LNCaP clone FGC (cell line): ENCODE data around the gene SPON1.
"Not testable (repeated sequence)": the region's sequence is repeated elsewhere in the genome, so short reads cannot be mapped to it uniquely, and the experiment has no call there.

Experiments used
- DNase-seq: peaks from one replicate; pipeline ENCODE4 v3.0.0-alpha.2; 2011; ENCODE audit warnings: low read depth
- H3K4me3 ChIP-seq: 2 replicates; pipeline ENCODE4 v1.5.1; 2011; ENCODE audit warnings: mild to moderate bottlenecking, low read depth, low read length, control low read depth
- CTCF ChIP-seq: IDR thresholded peaks from 2 replicates; pipeline ENCODE4 v1.5.1; 2012; ENCODE audit warnings: mild to moderate bottlenecking; ENCODE audit not compliant: control insufficient read depth, insufficient read depth; ENCODE audit errors: extremely low read depth

The SPON1 gene

DNA sequence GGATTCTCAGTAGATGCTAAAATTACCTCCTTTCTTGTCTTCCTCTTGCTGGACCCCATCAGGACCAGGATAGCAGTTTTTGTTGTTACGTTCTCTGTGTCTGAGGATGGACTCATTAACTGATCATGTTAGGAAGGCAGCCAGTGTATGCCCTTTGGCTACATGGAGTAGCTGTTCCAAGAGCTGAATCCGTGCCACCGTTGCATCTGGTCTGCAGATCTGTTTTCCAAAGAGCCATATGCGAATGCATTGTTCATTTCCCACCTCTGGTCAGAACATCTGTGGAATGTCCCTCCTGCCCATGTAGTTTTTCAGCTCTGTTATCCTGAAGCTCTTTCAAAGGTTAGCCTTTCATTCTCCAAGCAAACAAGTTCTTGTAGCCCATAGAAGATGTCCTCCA, 188.4 kb downstream of the SPON1 start:
- TF ChIP-seq CTCF: no peak
- no peak overlapping the region for H3K4me3 ChIP-seq
- DNase-seq: no peak

- H3K4me3 ChIP-seq, DNase-seq: not testable (repeated sequence)
Observed at GRCh38 chr11:14154103-14154502, 191.6 kb downstream of the SPON1 start.

DNA sequence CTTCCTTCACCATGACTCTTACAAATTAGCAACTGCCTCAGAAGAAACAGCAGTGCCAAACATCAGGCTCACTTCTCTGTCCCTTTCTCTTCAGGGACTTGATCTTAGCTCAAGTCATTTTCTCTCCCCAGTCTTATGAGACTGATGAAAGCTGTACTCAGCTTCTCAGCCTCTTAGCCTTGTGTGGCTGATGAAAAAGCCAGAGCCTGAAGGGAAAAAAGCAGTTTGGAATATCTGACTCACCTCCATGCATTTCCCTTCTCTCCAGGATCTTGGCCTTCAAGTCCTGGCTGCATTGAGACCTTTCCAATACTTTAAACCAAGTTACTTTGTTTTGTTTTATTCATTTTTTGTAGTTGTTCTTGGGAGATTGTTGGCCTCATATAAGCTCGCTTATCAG, 195.9 kb downstream of the SPON1 start:
- H3K4me3 ChIP-seq: no peak overlapping the region
- no peak for DNase-seq
- no peak for TF ChIP-seq CTCF

GRCh38 chr11:14163576-14163975, 201.1 kb downstream of the SPON1 start:
- no peak overlapping the region for H3K4me3 ChIP-seq
- TF ChIP-seq CTCF: no peak

GRCh38 chr11:14173679-14174078, 211.2 kb downstream of the SPON1 start:
- not testable (repeated sequence) for H3K4me3 ChIP-seq, DNase-seq

More at GRCh38 chr11:14163576-14163975, 201.1 kb downstream of the SPON1 start:
- no peak for DNase-seq

GRCh38 chr11:14179116-14179820, 216.7 kb downstream of the SPON1 start:
- TF ChIP-seq CTCF: no peak
- no peak overlapping the region for H3K4me3 ChIP-seq
- no peak for DNase-seq

DNA sequence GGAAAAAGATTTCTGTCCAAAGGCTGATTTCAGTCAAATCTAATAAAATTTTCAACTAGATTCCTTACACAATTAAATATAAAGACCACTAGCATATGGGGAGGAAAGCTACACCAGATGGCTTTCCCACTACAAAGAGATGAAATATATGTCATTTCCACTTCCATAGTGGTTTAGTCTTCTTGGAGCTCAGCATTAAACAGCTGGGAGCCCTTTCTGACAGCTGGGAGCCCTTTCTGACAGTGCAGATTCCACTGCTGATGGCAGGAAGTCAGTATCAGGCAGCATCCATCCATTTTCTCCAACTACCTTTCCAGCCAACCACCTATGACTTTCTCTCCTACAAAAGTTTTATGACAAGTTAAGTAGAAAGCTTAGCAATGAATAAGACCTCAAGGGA, 218.6 kb downstream of the SPON1 start:
- TF ChIP-seq CTCF: no peak
- DNase-seq: no peak
- no peak overlapping the region for H3K4me3 ChIP-seq

DNA sequence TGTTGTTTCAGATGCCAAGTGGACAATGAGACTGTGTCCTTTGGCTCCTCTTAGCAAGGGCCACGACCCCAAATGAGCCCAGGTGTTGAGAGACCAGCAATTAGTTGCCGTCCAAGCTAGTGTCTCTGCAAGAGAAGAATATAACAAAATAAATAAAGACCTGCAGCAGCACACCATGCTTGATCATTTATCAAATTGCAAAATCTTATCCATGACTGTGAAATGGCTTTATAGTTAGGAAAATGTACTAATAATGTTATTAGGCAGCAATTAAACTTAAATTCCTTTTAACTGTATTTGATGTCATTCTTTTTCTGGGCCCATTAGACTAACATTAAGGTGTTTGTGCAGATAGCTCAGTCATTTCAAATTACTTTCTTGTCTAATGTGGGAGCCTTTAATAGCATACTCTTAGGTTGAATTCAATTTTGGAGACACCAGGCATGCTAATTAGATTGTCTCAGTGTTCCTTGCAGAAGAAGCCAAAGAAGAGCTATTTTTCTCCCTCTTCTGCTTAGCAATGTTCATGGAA, 220.4 kb downstream of the SPON1 start:
- no peak for TF ChIP-seq CTCF
- no peak overlapping the region for H3K4me3 ChIP-seq
- DNase-seq: no peak
